ENCODE results near the gene FBXL4.

GRCh38 chr6:98970469-98970868, 22.7 kb upstream of the FBXL4 start:
- TF ChIP-seq CTCF (IDR thresholded peaks at IDR 0.05; ENCODE audit: poor library complexity, severe bottlenecking) (no peak), EP300 (conservative IDR thresholded peaks at IDR 0.05; ENCODE audit: poor library complexity, severe bottlenecking) (no peak), POLR2AphosphoS5 (IDR thresholded peaks at IDR 0.05) (no peak), RAD21 (conservative IDR thresholded peaks at IDR 0.05) (no peak), TAF1 (IDR thresholded peaks at IDR 0.05; ENCODE audit: low read depth) (no peak), REST (IDR thresholded peaks at IDR 0.05; ENCODE audit: borderline replicate concordance) (no peak)
